ENCODE data around the gene EXOC2.

DNA sequence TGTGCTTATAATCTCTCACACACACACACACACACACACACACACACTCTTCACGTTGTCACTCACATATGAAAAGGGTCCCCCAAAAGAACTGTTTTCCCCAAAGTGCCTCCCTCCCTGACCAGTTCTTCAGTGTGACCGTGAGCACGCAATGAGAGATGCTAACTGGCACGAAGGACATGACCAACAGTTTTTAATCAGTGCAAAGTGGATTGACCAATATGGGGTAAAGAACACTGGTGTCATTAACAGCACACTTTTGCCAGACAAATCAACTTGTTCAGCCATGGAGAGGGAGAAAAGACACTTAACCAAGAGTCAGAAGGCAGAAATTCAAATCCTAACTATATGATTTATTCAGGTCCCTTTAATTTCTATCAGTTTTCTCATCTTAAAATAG lies 15.0 kb downstream of the EXOC2 start:
- TF ChIP-seq, protein P1, sequence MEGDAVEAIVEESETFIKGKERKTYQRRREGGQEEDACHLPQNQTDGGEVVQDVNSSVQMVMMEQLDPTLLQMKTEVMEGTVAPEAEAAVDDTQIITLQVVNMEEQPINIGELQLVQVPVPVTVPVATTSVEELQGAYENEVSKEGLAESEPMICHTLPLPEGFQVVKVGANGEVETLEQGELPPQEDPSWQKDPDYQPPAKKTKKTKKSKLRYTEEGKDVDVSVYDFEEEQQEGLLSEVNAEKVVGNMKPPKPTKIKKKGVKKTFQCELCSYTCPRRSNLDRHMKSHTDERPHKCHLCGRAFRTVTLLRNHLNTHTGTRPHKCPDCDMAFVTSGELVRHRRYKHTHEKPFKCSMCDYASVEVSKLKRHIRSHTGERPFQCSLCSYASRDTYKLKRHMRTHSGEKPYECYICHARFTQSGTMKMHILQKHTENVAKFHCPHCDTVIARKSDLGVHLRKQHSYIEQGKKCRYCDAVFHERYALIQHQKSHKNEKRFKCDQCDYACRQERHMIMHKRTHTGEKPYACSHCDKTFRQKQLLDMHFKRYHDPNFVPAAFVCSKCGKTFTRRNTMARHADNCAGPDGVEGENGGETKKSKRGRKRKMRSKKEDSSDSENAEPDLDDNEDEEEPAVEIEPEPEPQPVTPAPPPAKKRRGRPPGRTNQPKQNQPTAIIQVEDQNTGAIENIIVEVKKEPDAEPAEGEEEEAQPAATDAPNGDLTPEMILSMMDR (IDR thresholded peaks at IDR 0.05): no peak
- no peak for TF ChIP-seq EZH2 (IDR thresholded peaks at IDR 0.05; ENCODE audit: borderline replicate concordance, insufficient read depth, low read depth, low read length, poor library complexity, severe bottlenecking)

Measured in B cell (primary cell).